Tibial nerve (tissue), 4 donors: ENCODE data around the gene TBX21. TPM values are rescaled to one million over a fixed set of nuclear protein-coding genes. Genes with fewer than 3 reads are reported as not detected.

Experiments
- DNase-seq, 2 donors: peaks; one replicate each; pipeline ENCODE4 v3.0.0-alpha.2; 2019; ENCODE audit warnings: low spot score in 2 of 2
- H3K27ac ChIP-seq, 4 donors: fragments of 200-600 bp; sonication (generic) in 3 of 4; one replicate each; pipeline ENCODE4 v1.5.1; 2017 to 2019; ENCODE audit warnings: mild to moderate bottlenecking in 1 of 4
- H3K27me3 ChIP-seq, 2 donors: fragments of 200-600 bp; sonication (generic) in 1 of 2; one replicate each; pipeline versions ENCODE4 v1.5.1 to v1.6.0; 2017 to 2019
- H3K36me3 ChIP-seq, 3 donors: fragments of 200-600 bp; sonication (generic); one replicate each; pipeline ENCODE4 v1.5.1; 2018 to 2019
- H3K4me1 ChIP-seq, 4 donors: fragments of 200-600 bp; sonication (generic) in 3 of 4; one replicate each; pipeline ENCODE4 v1.5.1; 2017 to 2019
- H3K4me3 ChIP-seq, 4 donors: fragments of 200-600 bp; sonication (generic) in 3 of 4; one replicate each; pipeline ENCODE4 v1.5.1; 2017 to 2019; ENCODE audit warnings: mild to moderate bottlenecking in 1 of 4, moderate library complexity in 1 of 4
- H3K9me3 ChIP-seq, 4 donors: fragments of 200-600 bp; sonication (generic) in 3 of 4; one replicate each; pipeline ENCODE4 v1.5.1; 2017 to 2019
- CTCF ChIP-seq, 5 experiments: fragments of 200-600 bp in 3 of 5; fragments of 450-650 bp in 2 of 5; sonication (generic) in 3 of 5; IDR thresholded peaks; one replicate each; pipeline ENCODE4 v1.5.1; 2016 to 2019; ENCODE audit warnings: antibody characterized with exemption in 5 of 5, mild to moderate bottlenecking in 3 of 5, moderate library complexity in 2 of 5
- EP300 ChIP-seq, 2 donors: sonication (generic); formaldehyde crosslinking; IDR thresholded peaks; one replicate each; pipeline ENCODE4 v1.6.1; 2017; ENCODE audit warnings: antibody characterized with exemption in 2 of 2, mild to moderate bottlenecking in 1 of 2
- POLR2A ChIP-seq, 2 donors: fragments of 450-650 bp; IDR thresholded peaks; one replicate each; pipeline ENCODE4 v1.6.1; 2017; ENCODE audit warnings: antibody characterized with exemption in 2 of 2, mild to moderate bottlenecking in 2 of 2, moderate library complexity in 2 of 2
- WGBS, 2 donors: methylation state at CpG; one replicate each; pipeline ENCODE4 v1.1.5; 2018; 5-methylcytosine and 5-hydroxymethylcytosine counted together
- total RNA-seq, 4 donors: library from RNA; depleted of rRNA; stranded (reverse); fragments of >200 nt; gene quantifications; one replicate each; pipeline ENCODE4 v1.1.0, GENCODE V29; 2016

Gene TBX21
- total RNA-seq, 4 donors from 2014 or later = 1.9 to 3.3 (median 2.1) TPM; not detected in 1

GRCh38 chr17:47742319-47743181 is 9.5 kb downstream of the TBX21 start:
- Histone ChIP-seq H3K9me3 (no peaks in the 10 kb centered on the region), H3K27ac (no peak overlapping the region), H3K36me3 (no peaks in the 10 kb centered on the region), H3K4me1 (no peaks in the 10 kb centered on the region), H3K27me3 (peaks cover 0 to 43% of the 10 kb centered on the region in 2 donors), H3K4me3 (no peak overlapping the region)
- TF ChIP-seq POLR2A (IDR thresholded peaks at IDR 0.05) = no peak
- TF ChIP-seq CTCF (IDR thresholded peaks at IDR 0.05) = peak in 3 of 5 experiments; percentile 10 to 44 (median 24)
- 26 to 27% methylated on average over 24 to 26 of the region's 26 CpGs for WGBS, 2 donors
- no peak for DNase-seq

- Histone ChIP-seq H3K4me1 (no peaks in the 10 kb centered on the region), H3K27ac (no peak overlapping the region), H3K36me3 (no peaks in the 10 kb centered on the region), H3K27me3 (peaks cover 0 to 53% of the 10 kb centered on the region in 2 donors), H3K4me3 (no peak overlapping the region), H3K9me3 (no peaks in the 10 kb centered on the region)
- 64 to 71% methylated on average over 22 of the region's 22 CpGs for WGBS, 2 donors
- TF ChIP-seq POLR2A (IDR thresholded peaks at IDR 0.05) (no peak), EP300 (IDR thresholded peaks at IDR 0.05) (no peak)
- no peak for DNase-seq
These were observed 11.4 kb downstream of the TBX21 start for GRCh38 chr17:47744168-47745036.

- Histone ChIP-seq H3K27ac (no peak overlapping the region), H3K4me1 (no peaks in the 10 kb centered on the region), H3K9me3 (no peaks in the 10 kb centered on the region), H3K27me3 (peaks cover 0 to 58% of the 10 kb centered on the region in 2 donors), H3K36me3 (no peaks in the 10 kb centered on the region), H3K4me3 (no peak overlapping the region)
- 59 to 68% methylated on average over 10 of the region's 10 CpGs for WGBS, 2 donors
- TF ChIP-seq EP300 (IDR thresholded peaks at IDR 0.05) (no peak), POLR2A (IDR thresholded peaks at IDR 0.05) (no peak), CTCF (IDR thresholded peaks at IDR 0.05) (no peak)
- no peak for DNase-seq
These were observed 12.0 kb downstream of the TBX21 start for GRCh38 chr17:47745037-47745380.

- H3K27me3 ChIP-seq = peaks cover 0 to 31% of the 10 kb centered on the region in 2 donors
- no peaks in the 10 kb centered on the region for H3K36me3 ChIP-seq
- WGBS, 2 donors = 81 to 89% methylated on average over 3 of the region's 3 CpGs
- H3K4me1 ChIP-seq = no peaks in the 10 kb centered on the region
- TF ChIP-seq EP300 (IDR thresholded peaks at IDR 0.05) (no peak), CTCF (IDR thresholded peaks at IDR 0.05) (no peak), POLR2A (IDR thresholded peaks at IDR 0.05) (no peak)
- peaks cover 0 to 9% (median 0%) of the 10 kb centered on the region in 4 donors for H3K9me3 ChIP-seq
- no peak for DNase-seq
- H3K27ac ChIP-seq = no peak overlapping the region
- no peak overlapping the region for H3K4me3 ChIP-seq
These were observed 18.4 kb downstream of the TBX21 start for GRCh38 chr17:47751471-47751870.

GRCh38 chr17:47757386-47757785 is 24.4 kb downstream of the TBX21 start:
- TF ChIP-seq POLR2A (IDR thresholded peaks at IDR 0.05) (no peak), EP300 (IDR thresholded peaks at IDR 0.05) (no peak), CTCF (IDR thresholded peaks at IDR 0.05) (no peak)
- Histone ChIP-seq H3K36me3 (no peaks in the 10 kb centered on the region), H3K27me3 (peaks cover 0 to 10% of the 10 kb centered on the region in 2 donors), H3K4me1 (no peaks in the 10 kb centered on the region), H3K27ac (no peak overlapping the region), H3K9me3 (peaks cover 0 to 25% (median 2%) of the 10 kb centered on the region in 4 donors), H3K4me3 (no peak overlapping the region)
- WGBS, 2 donors = 40 to 41% methylated on average over 1 of the region's 1 CpG
- DNase-seq = no peak
